GM18526 (cell line): ENCODE data around the gene FAM13C.

Experiments used
- POLR2A ChIP-seq: IDR thresholded peaks from 3 replicates; pipeline ENCODE4 v1.6.1; 2011; ENCODE audit not compliant: insufficient read length; ENCODE audit errors: extremely low read depth

FAM13C gene

GRCh38 chr10:59311025-59311424 lies 51.3 kb downstream of the FAM13C start:
- no peak for TF ChIP-seq POLR2A

- no peak for TF ChIP-seq POLR2A
Measured at GRCh38 chr10:59310324-59310914, 51.9 kb downstream of the FAM13C start.

GRCh38 chr10:59304521-59305097 lies 57.7 kb downstream of the FAM13C start:
- no peak for TF ChIP-seq POLR2A

DNA sequence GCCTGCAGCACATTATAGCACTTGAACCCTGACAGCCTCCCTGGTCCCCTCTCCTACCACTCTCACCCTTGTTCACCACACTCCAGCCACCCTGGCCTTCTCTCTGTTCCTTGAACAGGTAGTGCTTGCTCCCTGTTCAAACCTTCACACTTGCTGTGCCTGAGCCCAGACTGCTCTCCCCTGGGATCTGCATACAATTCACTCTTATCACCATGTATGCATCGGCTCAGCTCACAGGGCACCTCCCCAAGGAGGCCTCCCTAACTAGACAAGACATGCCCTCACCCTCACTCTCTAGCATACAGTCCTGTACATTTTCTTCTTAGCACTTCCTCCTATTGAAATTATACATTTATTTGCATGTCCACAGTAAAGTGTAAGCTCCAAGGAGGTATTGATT lies 59.3 kb downstream of the FAM13C start:
- no peak for TF ChIP-seq POLR2A

DNA sequence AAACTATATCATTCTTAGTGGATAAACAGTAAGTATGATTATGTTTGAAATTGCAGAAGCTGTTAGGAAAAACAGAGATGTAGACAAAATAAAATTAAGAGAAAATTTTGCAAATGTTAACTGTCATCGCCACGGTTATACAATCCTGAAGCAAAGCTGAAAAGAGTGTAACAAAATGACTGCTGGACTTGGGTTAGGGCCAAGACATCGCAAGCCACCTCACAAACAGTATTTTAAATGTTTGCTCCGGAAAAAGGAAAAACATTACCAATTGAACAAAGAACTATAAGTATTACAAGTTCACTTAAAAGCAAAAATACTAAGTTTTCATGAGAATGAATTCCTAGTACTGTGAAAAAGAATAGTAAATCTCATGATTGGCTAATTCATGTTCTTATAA lies 60.0 kb downstream of the FAM13C start:
- TF ChIP-seq POLR2A: no peak

GRCh38 chr10:59301067-59301754 lies 61.1 kb downstream of the FAM13C start:
- TF ChIP-seq POLR2A: no peak

DNA sequence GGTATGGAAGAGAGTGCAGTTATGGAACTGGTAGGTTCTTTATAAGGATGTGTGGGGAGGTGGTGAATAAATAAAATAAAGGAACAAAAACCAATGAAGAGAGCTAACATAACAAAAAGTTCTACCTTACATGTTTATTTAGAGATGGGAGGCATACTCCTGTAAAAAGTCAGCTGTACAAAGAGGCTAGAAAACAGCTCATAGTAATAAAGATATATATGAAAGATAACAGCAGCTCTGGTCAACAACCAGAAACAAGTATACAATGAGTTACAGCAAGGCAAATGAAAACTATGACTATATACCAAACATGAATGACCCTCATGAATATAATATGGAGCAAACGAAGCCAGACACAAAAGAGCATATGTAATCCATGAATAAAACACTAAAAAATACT lies 62.0 kb downstream of the FAM13C start:
- TF ChIP-seq POLR2A: no peak

DNA sequence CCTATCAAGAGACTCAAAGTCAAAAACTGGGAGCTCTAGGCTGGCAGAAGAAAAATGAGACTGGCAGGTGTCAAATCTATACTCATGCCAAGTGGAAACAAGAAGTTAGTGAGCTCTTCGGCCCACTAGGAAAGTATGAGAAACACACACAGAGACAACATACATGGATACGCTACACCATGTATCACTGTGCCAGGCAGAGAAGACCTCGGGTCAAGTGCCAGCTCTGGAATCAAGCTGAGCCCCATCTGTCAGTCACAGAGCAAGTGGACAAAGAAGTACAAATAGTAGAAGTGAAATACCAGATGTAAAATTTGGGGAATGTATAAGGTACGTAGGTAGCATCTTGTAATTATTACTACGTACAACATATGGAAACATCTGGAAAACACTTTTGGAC lies 62.4 kb downstream of the FAM13C start:
- TF ChIP-seq POLR2A: no peak

DNA sequence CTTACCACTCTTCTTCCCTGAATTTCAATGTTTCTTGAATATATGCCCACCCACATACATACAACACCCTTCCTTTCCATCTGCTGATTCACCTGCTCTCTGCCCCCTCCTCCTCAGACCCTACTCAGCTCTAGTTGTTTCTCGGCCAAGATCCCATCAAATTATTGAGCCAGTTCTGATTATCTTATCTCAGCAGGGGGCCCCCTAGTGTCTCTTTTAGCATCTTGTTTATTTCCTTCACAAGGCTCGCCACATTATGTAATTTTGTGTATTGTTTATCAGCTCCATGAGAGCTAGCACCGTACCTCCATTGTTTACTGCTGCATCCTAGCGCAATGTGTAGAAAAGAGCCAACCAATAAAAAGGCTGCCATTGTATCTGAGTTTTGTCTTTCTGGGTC lies 71.9 kb downstream of the FAM13C start:
- no peak for TF ChIP-seq POLR2A

- TF ChIP-seq POLR2A: no peak
Measured at GRCh38 chr10:59289853-59290252, 72.5 kb downstream of the FAM13C start.

DNA sequence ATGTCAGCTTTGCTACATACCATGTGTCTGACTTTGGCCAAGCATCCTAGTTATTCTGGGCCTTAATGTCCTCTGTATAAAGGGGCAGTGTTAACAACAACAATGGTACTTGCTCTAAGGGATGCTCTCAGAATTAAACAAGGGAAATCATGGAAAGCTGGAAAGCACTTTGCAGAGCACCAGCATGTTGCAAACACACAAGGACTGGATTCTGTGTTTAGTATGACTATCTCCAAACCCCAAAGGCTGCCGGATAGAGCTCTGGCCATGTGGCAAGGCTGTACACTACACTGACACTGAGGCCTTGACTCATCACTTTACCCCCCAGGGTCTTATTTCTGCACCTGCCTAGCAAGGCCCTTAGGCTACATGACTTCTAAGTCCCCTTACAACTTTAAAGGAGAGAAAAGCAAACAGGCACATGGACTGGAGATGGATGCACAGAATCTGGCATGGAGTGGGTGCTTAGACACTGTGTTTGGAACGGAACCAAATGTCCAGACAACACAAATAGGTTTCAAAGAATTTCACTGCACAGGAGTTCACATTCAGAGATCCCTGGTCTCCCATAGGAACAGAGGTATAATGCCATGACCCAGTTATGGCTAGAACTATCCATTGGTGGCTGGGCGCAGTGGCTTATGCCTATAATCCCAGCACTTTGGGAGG lies 74.6 kb downstream of the FAM13C start:
- no peak for TF ChIP-seq POLR2A

GRCh38 chr10:59285848-59286247 lies 76.5 kb downstream of the FAM13C start:
- TF ChIP-seq POLR2A: no peak

DNA sequence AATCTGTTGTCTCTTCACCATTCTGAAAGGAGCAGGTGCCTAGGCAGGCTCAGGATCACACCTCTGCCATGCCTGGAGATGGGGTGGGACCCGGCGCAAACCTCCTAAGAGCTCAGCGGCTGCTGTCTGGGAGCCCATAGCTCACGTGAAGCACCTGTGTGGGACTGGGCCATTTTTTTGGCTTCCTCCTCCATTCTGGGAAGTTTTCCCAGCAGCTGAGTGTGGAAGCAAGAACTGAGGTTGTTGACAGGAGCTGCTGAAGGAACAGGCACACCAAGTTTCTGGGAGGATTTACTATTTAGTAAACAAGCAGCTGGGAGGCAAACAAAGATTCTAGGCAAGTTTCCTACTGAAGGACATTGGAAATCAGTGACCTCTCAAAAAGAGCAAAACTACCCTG lies 77.3 kb downstream of the FAM13C start:
- TF ChIP-seq POLR2A: no peak

DNA sequence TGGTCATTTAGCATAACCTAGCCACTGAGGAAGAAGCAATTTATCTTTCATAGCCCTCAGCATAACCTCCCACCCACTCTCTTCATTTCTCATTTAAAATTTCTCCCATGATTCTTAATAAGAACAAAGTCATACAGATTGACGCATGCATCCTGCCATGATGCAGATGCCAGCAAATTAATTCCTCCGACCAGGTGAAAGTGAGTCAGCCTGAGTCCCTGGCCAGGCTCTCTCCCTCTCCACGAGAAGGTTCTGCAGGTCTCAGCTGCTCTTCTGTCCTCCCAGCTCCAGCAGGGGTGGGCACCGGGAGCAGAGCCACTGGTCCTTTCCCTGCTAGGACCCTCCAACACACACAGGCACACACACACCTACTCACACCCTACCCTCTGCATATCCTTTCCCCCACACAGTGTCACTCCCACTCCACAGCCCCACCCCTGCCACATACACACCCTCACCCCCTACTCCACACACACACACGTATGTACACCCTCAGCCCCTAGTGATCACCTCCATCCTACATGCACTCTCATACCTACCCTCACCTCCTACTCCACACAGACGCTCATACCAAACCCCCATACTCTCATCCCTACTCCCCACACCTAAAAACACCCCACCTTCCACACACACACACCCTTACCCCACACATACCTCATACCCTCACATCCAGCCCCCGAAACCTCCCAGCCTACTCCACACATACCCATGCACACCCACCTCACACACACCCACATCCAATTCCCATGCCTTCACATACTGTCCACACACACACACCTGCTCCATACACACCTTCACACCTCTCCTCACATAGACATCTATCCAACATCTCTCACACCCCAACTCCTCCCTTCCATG lies 78.0 kb downstream of the FAM13C start:
- TF ChIP-seq POLR2A: no peak

DNA sequence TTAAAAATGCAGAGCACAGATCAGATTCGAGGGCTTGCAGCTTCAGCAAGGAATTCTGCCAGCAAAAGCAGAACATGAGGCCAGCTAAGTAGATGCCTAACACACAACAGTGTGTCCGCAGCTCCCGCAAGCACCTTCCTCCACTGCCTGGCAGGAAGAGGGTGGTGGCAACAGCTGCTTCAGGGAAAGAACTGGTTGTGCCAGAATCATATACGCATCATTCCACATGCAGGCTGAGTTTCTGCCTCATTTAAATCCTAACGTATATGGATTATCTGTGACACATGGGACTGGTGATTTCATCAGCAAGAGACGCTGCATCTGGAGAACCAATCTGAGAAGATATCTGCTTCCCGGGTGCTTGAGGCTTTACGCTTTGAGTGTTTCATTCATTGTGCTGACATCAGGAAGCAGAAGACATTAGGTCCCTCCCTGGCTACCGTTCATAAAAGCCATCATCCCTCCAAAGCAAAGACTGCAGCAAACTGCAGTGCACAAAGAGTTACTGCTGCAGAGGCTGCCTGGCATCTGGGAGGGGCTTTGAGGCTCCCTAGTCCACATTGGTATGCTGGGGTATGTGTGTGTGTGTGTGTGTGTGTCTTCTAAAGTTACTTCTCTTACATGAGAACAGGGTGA lies 78.8 kb downstream of the FAM13C start:
- no peak for TF ChIP-seq POLR2A
